Activated T-helper 1 cell treated with anti-CD3 and anti-CD28 coated beads, Interleukin-12 subunit alpha, Interleukin-12 subunit beta, Interleukin-2, Interleukin-4 antibody, amounts not matched to agents 30 ng/mL and 10 ng/mL and 1 ng/mL, durations not matched to agents 14 hours and 24 hours and 36 hours (primary cell): ENCODE data around the gene RSBN1. TPM values are rescaled to one million over a fixed set of nuclear protein-coding genes. Genes with fewer than 3 reads are reported as not detected.

Experiments
- DNase-seq: peaks from one replicate; pipeline ENCODE4 v3.0.0; 2021; ENCODE audit warnings: low spot score
- H3K27ac Mint-ChIP-seq: one replicate; pipeline ENCODE4 v1.8.0; 2021; ENCODE audit warnings: mild to moderate bottlenecking, mixed read lengths
- H3K27me3 Mint-ChIP-seq: one replicate; pipeline ENCODE4 v1.8.0; 2022; ENCODE audit warnings: mild to moderate bottlenecking, moderate library complexity, mixed read lengths; ENCODE audit not compliant: insufficient read depth
- H3K36me3 Mint-ChIP-seq: one replicate; pipeline ENCODE4 v1.8.0; 2021; ENCODE audit warnings: low read depth, mixed read lengths
- H3K4me1 Mint-ChIP-seq: one replicate; pipeline ENCODE4 v1.8.0; 2021; ENCODE audit warnings: low read depth, mixed read lengths
- H3K4me3 Mint-ChIP-seq: one replicate; pipeline ENCODE4 v1.8.0; 2021; ENCODE audit warnings: mild to moderate bottlenecking, moderate library complexity, mixed read lengths
- H3K9me3 Mint-ChIP-seq: one replicate; pipeline ENCODE4 v1.8.0; 2021; ENCODE audit warnings: mixed read lengths
- intact Hi-C: fragments of 100-400 bp; cut with micrococcal nuclease; formaldehyde crosslinking; loops from one replicate; pipeline ENCODE4 v1.15.1; 2024
- total RNA-seq: library from RNA; stranded (reverse); gene quantifications from 2 replicates; pipeline ENCODE4 v1.2.3, GENCODE V29; 2022

The RSBN1 gene
- total RNA-seq, 1 donor from 2014 or later, result 18.4 TPM

- no peak for DNase-seq
- Mint-ChIP-seq H3K27ac (no peak overlapping the region), H3K4me1 (peaks cover 14% of the 10 kb centered on the region), H3K36me3 (peaks cover 48% of the 10 kb centered on the region), H3K4me3 (no peak overlapping the region), H3K27me3 (no peaks in the 10 kb centered on the region), H3K9me3 (no peaks in the 10 kb centered on the region)
- intact Hi-C loops, result no loop called here
Measured at GRCh38 chr1:113849072-113849471, 36.8 kb upstream of the RSBN1 start.

- no peak for DNase-seq
- no peak overlapping the region for H3K4me3 Mint-ChIP-seq
- peaks cover 13% of the 10 kb centered on the region for H3K4me1 Mint-ChIP-seq
- H3K27ac Mint-ChIP-seq, result no peak overlapping the region
- intact Hi-C loops, result loop anchor here (1.0 kb wide), 1 partner anchor 22 kb away; no protein-coding TSS in a partner anchor
- H3K27me3 Mint-ChIP-seq, result no peaks in the 10 kb centered on the region
- peaks cover 52% of the 10 kb centered on the region for H3K36me3 Mint-ChIP-seq
- no peaks in the 10 kb centered on the region for H3K9me3 Mint-ChIP-seq
Measured at GRCh38 chr1:113846391-113847035, 34.2 kb upstream of the RSBN1 start.

GRCh38 chr1:113836534-113836933 is 24.3 kb upstream of the RSBN1 start:
- Mint-ChIP-seq H3K4me3 (no peak overlapping the region), H3K27ac (no peak overlapping the region), H3K4me1 (peaks cover 7% of the 10 kb centered on the region), H3K27me3 (no peaks in the 10 kb centered on the region), H3K9me3 (no peaks in the 10 kb centered on the region), H3K36me3 (peaks cover 44% of the 10 kb centered on the region)
- no peak for DNase-seq
- intact Hi-C loops, result no loop called here

GRCh38 chr1:113835686-113836290 is 23.5 kb upstream of the RSBN1 start:
- H3K36me3 Mint-ChIP-seq, result peaks cover 44% of the 10 kb centered on the region
- no peak for DNase-seq
- H3K9me3 Mint-ChIP-seq, result no peaks in the 10 kb centered on the region
- H3K27ac Mint-ChIP-seq, result no peak overlapping the region
- H3K4me1 Mint-ChIP-seq, result peaks cover 7% of the 10 kb centered on the region
- intact Hi-C loops, result loop anchor here (1.0 to 2.0 kb wide), 5 partner anchors 21 to 448 kb away; partner anchors contain the start of genes DCLRE1B and HIPK1
- H3K27me3 Mint-ChIP-seq, result no peaks in the 10 kb centered on the region
- no peak overlapping the region for H3K4me3 Mint-ChIP-seq

- H3K9me3 Mint-ChIP-seq, result no peaks in the 10 kb centered on the region
- no peak for DNase-seq
- H3K27ac Mint-ChIP-seq, result no peak overlapping the region
- intact Hi-C loops, result loop anchor here (1.0 to 2.0 kb wide), 5 partner anchors 20 to 449 kb away; partner anchors contain the start of genes DCLRE1B and HIPK1
- H3K36me3 Mint-ChIP-seq, result peaks cover 45% of the 10 kb centered on the region
- H3K4me1 Mint-ChIP-seq, result peaks cover 7% of the 10 kb centered on the region
- H3K4me3 Mint-ChIP-seq, result no peak overlapping the region
- no peaks in the 10 kb centered on the region for H3K27me3 Mint-ChIP-seq
Measured at GRCh38 chr1:113834716-113835115, 22.4 kb upstream of the RSBN1 start.

GRCh38 chr1:113830039-113830438 is 17.8 kb upstream of the RSBN1 start:
- no peak for DNase-seq
- Mint-ChIP-seq H3K4me3 (no peak overlapping the region), H3K9me3 (no peaks in the 10 kb centered on the region), H3K27me3 (no peaks in the 10 kb centered on the region), H3K4me1 (no peaks in the 10 kb centered on the region), H3K36me3 (peaks cover 36% of the 10 kb centered on the region), H3K27ac (no peak overlapping the region)
- intact Hi-C loops, result no loop called here

GRCh38 chr1:113821916-113822315 is 9.6 kb upstream of the RSBN1 start:
- Mint-ChIP-seq H3K4me3 (no peak overlapping the region), H3K36me3 (peaks cover 45% of the 10 kb centered on the region), H3K27me3 (no peaks in the 10 kb centered on the region), H3K27ac (no peak overlapping the region), H3K4me1 (no peaks in the 10 kb centered on the region), H3K9me3 (no peaks in the 10 kb centered on the region)
- no peak for DNase-seq
- intact Hi-C loops, result no loop called here

- peaks cover 42% of the 10 kb centered on the region for H3K36me3 Mint-ChIP-seq
- no peak overlapping the region for H3K27ac Mint-ChIP-seq
- no peak for DNase-seq
- no peaks in the 10 kb centered on the region for H3K27me3 Mint-ChIP-seq
- H3K4me1 Mint-ChIP-seq, result no peaks in the 10 kb centered on the region
- intact Hi-C loops, result no loop called here
- H3K9me3 Mint-ChIP-seq, result no peaks in the 10 kb centered on the region
- no peak overlapping the region for H3K4me3 Mint-ChIP-seq
Measured at GRCh38 chr1:113818578-113818977, 6.3 kb upstream of the RSBN1 start.

- H3K36me3 Mint-ChIP-seq, result peaks cover 17% of the 10 kb centered on the region
- peak overlapping the region; percentile 96 for H3K4me3 Mint-ChIP-seq
- no peaks in the 10 kb centered on the region for H3K9me3 Mint-ChIP-seq
- peak overlapping the region; percentile 96 for H3K27ac Mint-ChIP-seq
- H3K4me1 Mint-ChIP-seq, result peaks cover 34% of the 10 kb centered on the region
- H3K27me3 Mint-ChIP-seq, result no peaks in the 10 kb centered on the region
- no peak for DNase-seq
- intact Hi-C loops, result loop anchor here (2.0 to 5.0 kb wide), 6 partner anchors 671 to 1191 kb away; partner anchors contain the start of genes BCAS2, LRIG2, PPM1J and TRIM33
Measured at GRCh38 chr1:113813218-113813617, 942 bp upstream of the RSBN1 start.

- peaks cover 16% of the 10 kb centered on the region for H3K36me3 Mint-ChIP-seq
- no peaks in the 10 kb centered on the region for H3K9me3 Mint-ChIP-seq
- peak overlapping the region; percentile 96 for H3K27ac Mint-ChIP-seq
- intact Hi-C loops, result loop anchor here (1.0 to 5.0 kb wide), 15 partner anchors 10 to 1190 kb away; partner anchors contain the start of genes BCAS2, CSDE1, DCLRE1B and HIPK1
- no peak for DNase-seq
- H3K27me3 Mint-ChIP-seq, result no peaks in the 10 kb centered on the region
- peaks cover 34% of the 10 kb centered on the region for H3K4me1 Mint-ChIP-seq
- peak overlapping the region; percentile 96 for H3K4me3 Mint-ChIP-seq
Measured at GRCh38 chr1:113812661-113813135, 422 bp upstream of the RSBN1 start.

- peak overlapping the region; percentile 96 for H3K4me3 Mint-ChIP-seq
- peaks cover 34% of the 10 kb centered on the region for H3K4me1 Mint-ChIP-seq
- intact Hi-C loops, result loop anchor here (1.0 to 5.0 kb wide), 4 partner anchors 28 to 1189 kb away; partner anchors contain the start of gene PPM1J
- no peaks in the 10 kb centered on the region for H3K9me3 Mint-ChIP-seq
- H3K27ac Mint-ChIP-seq, result peak overlapping the region; percentile 93
- no peak for DNase-seq
- no peaks in the 10 kb centered on the region for H3K27me3 Mint-ChIP-seq
- peaks cover 14% of the 10 kb centered on the region for H3K36me3 Mint-ChIP-seq
Measured at GRCh38 chr1:113811156-113811887, 954 bp downstream of the RSBN1 start.

GRCh38 chr1:113809670-113810602 is 2.3 kb downstream of the RSBN1 start:
- no peaks in the 10 kb centered on the region for H3K9me3 Mint-ChIP-seq

More at GRCh38 chr1:113809670-113810602, 2.3 kb downstream of the RSBN1 start:
- Mint-ChIP-seq H3K27ac (peak overlapping the region; percentile 58), H3K27me3 (no peaks in the 10 kb centered on the region), H3K4me1 (peaks cover 42% of the 10 kb centered on the region), H3K4me3 (peak overlapping the region; percentile 96), H3K36me3 (peaks cover 18% of the 10 kb centered on the region)
- no peak for DNase-seq
- intact Hi-C loops, result loop anchor here (5.0 kb wide), 3 partner anchors 668 to 1188 kb away; partner anchors contain the start of gene PPM1J
